ENCODE data around the gene ECM1.

ECM1 gene

GRCh38 chr1:150514913-150515327 is 7.0 kb downstream of the ECM1 start:
- H3K4me3 ChIP-seq (ENCODE audit: control insufficient read depth, low read depth, low read length) = peak overlapping the region; percentile 74
- TF ChIP-seq CTCF (IDR thresholded peaks at IDR 0.05; ENCODE audit: control insufficient read depth, insufficient read depth, low read depth, low read length, missing control alignments) = no peak
- no peak for DNase-seq (ENCODE audit: low read depth)

- peak; percentile 76 for DNase-seq (ENCODE audit: low read depth)
- TF ChIP-seq CTCF (IDR thresholded peaks at IDR 0.05; ENCODE audit: control insufficient read depth, insufficient read depth, low read depth, low read length, missing control alignments) = no peak
These were observed 7.6 kb downstream of the ECM1 start, which contains the start of gene FALEC for GRCh38 chr1:150515328-150516049. FALEC (plus strand) TSS chr1:150515752.

GRCh38 chr1:150516050-150516591 is 8.2 kb downstream of the ECM1 start:
- DNase-seq (ENCODE audit: low read depth) = no peak
- peak; percentile 12 for TF ChIP-seq CTCF (IDR thresholded peaks at IDR 0.05; ENCODE audit: control insufficient read depth, insufficient read depth, low read depth, low read length, missing control alignments)
- peak overlapping the region; percentile 74 for H3K4me3 ChIP-seq (ENCODE audit: control insufficient read depth, low read depth, low read length)

More at GRCh38 chr1:150515328-150516049, 7.6 kb downstream of the ECM1 start, which contains the start of gene FALEC:
- peak within 1 kb of the TSS; percentile 74 for H3K4me3 ChIP-seq (ENCODE audit: control insufficient read depth, low read depth, low read length)

- TF ChIP-seq CTCF (IDR thresholded peaks at IDR 0.05; ENCODE audit: control insufficient read depth, insufficient read depth, low read depth, low read length, missing control alignments) = no peak
- no peak for DNase-seq (ENCODE audit: low read depth)
These were observed 8.7 kb downstream of the ECM1 start for GRCh38 chr1:150516616-150517015.

GRCh38 chr1:150521196-150521968 is 13.5 kb downstream of the ECM1 start:
- no peak for DNase-seq (ENCODE audit: low read depth)
- no peak overlapping the region for H3K4me3 ChIP-seq (ENCODE audit: control insufficient read depth, low read depth, low read length)
- no peak for TF ChIP-seq CTCF (IDR thresholded peaks at IDR 0.05; ENCODE audit: control insufficient read depth, insufficient read depth, low read depth, low read length, missing control alignments)

More at GRCh38 chr1:150516616-150517015, 8.7 kb downstream of the ECM1 start:
- H3K4me3 ChIP-seq (ENCODE audit: control insufficient read depth, low read depth, low read length) = no peak overlapping the region

GRCh38 chr1:150525348-150525747 is 17.4 kb downstream of the ECM1 start:
- no peak for DNase-seq (ENCODE audit: low read depth)
- no peak for TF ChIP-seq CTCF (IDR thresholded peaks at IDR 0.05; ENCODE audit: control insufficient read depth, insufficient read depth, low read depth, low read length, missing control alignments)
- no peak overlapping the region for H3K4me3 ChIP-seq (ENCODE audit: control insufficient read depth, low read depth, low read length)
